B cell (primary cell): ENCODE data around the gene FEM1B. TPM values are rescaled to one million over a fixed set of nuclear protein-coding genes. Genes with fewer than 3 reads are reported as not detected.

ENCODE experiments used
- ATAC-seq: fragments of 200-7000 bp; cut with Tn5 transposase; one replicate; pipeline ENCODE4 v1.10.0; 2021; ENCODE audit warnings: low read depth, mild to moderate bottlenecking, moderate number of reproducible peaks, moderate library complexity
- CTCF ChIA-PET: fragments of 350-600 bp; sonication (Branson Sonifier 250); formaldehyde crosslinking; loops from one replicate; lab custom pipeline; 2021; ENCODE audit warnings: antibody characterized with exemption, inconsistent platforms; lab: Charles Lee
- POLR2A ChIA-PET: fragments of 350-600 bp; sonication (Branson Sonifier 250); formaldehyde crosslinking; loops from one replicate; lab custom pipeline; 2021; ENCODE audit warnings: antibody characterized with exemption; lab: Charles Lee
- DNase-seq: peaks from one replicate; pipeline ENCODE4 v3.0.0; 2013
- H2AFZ ChIP-seq: 2 replicates; pipeline ENCODE4 v1.6.1; 2012; ENCODE audit warnings: mild to moderate bottlenecking, low read depth, low read length; ENCODE audit not compliant: insufficient read depth, poor library complexity, severe bottlenecking
- H3K27ac ChIP-seq, 2 donors: 1 replicate in 1 of 2; 2 replicates in 1 of 2; pipeline ENCODE4 v1.5.1; 2012 to 2013; ENCODE audit warnings: low read length in 2 of 2, mild to moderate bottlenecking in 2 of 2, moderate library complexity in 1 of 2
- H3K27me3 ChIP-seq, 4 experiments: fragments of 200-600 bp in 1 of 4; sonication (generic) in 1 of 4; replicated peaks in 1 of 4; 1 replicate in 2 of 4; 2 replicates in 2 of 4; pipeline versions ENCODE4 v1.6.1 to v1.7.0; 2013 to 2016; ENCODE audit warnings: low read length in 3 of 4, mild to moderate bottlenecking in 2 of 4, mixed read lengths in 1 of 4, moderate library complexity in 1 of 4; ENCODE audit not compliant: insufficient read depth in 4 of 4, control insufficient read depth in 3 of 4; ENCODE audit errors: control extremely low read depth in 1 of 4
- H3K36me3 ChIP-seq, 2 experiments: replicated peaks in 1 of 2; 1 replicate in 1 of 2; 2 replicates in 1 of 2; pipeline versions ENCODE4 v1.6.1 to v1.7.1; 2013; ENCODE audit warnings: low read length in 1 of 2; ENCODE audit not compliant: insufficient read depth in 2 of 2, control insufficient read depth in 1 of 2; ENCODE audit errors: control extremely low read depth in 1 of 2, extremely low read depth in 1 of 2
- H3K4me1 ChIP-seq, 2 donors: fragments of 200-600 bp in 1 of 2; sonication (generic) in 1 of 2; 1 replicate in 1 of 2; 2 replicates in 1 of 2; pipeline versions ENCODE4 v1.5.1 to v1.6.1; 2013 to 2017; ENCODE audit warnings: low read length in 2 of 2; ENCODE audit not compliant: control insufficient read depth in 2 of 2, insufficient read depth in 2 of 2
- H3K4me2 ChIP-seq: replicated peaks from 2 replicates; pipeline ENCODE3; 2012; ENCODE audit warnings: mild to moderate bottlenecking, low read depth, low read length; ENCODE audit not compliant: poor library complexity, severe bottlenecking
- H3K4me3 ChIP-seq, 5 experiments: fragments of 200-600 bp in 1 of 5; sonication (generic) in 1 of 5; 1 replicate in 3 of 5; 2 replicates in 2 of 5; pipeline versions ENCODE4 v1.5.1 to v1.7.0; 2011 to 2016; ENCODE audit warnings: low read length in 4 of 5, mild to moderate bottlenecking in 4 of 5, low read depth in 2 of 5, control low read depth in 1 of 5, moderate library complexity in 1 of 5; ENCODE audit not compliant: insufficient read depth in 1 of 5; ENCODE audit errors: control extremely low read depth in 1 of 5, extremely low read depth in 1 of 5
- H3K79me2 ChIP-seq: fragments of 200-600 bp; sonication (generic); one replicate; pipeline ENCODE4 v1.6.0; 2016; ENCODE audit warnings: low read length; ENCODE audit not compliant: control insufficient read depth, insufficient read depth
- H3K9ac ChIP-seq: fragments of 200-600 bp; sonication (generic); 2 replicates; pipeline ENCODE4 v1.6.1; 2017; ENCODE audit warnings: mild to moderate bottlenecking, low read length, moderate library complexity
- H3K9me3 ChIP-seq, 3 donors: one replicate each; pipeline versions ENCODE4 v1.6.1 to v1.7.1; 2013; ENCODE audit warnings: low read length in 2 of 3; ENCODE audit not compliant: control insufficient read depth in 2 of 3, insufficient read depth in 1 of 3; ENCODE audit errors: control extremely low read depth in 1 of 3
- H4K20me1 ChIP-seq: 2 replicates; pipeline ENCODE4 v1.6.0; 2012; ENCODE audit warnings: mild to moderate bottlenecking, low read length; ENCODE audit not compliant: insufficient read depth, control insufficient read depth, poor library complexity, severe bottlenecking
- H3K27ac Mint-ChIP-seq: one replicate; pipeline ENCODE4 v1.8.0; 2021; ENCODE audit warnings: mixed read lengths
- H3K27me3 Mint-ChIP-seq: one replicate; pipeline ENCODE4 v1.8.0; 2021; ENCODE audit warnings: mixed read lengths
- H3K4me1 Mint-ChIP-seq: one replicate; pipeline ENCODE4 v1.8.0; 2021; ENCODE audit warnings: mixed read lengths
- H3K4me3 Mint-ChIP-seq: one replicate; pipeline ENCODE4 v1.8.0; 2021; ENCODE audit warnings: mixed read lengths
- H3K9me3 Mint-ChIP-seq: one replicate; pipeline ENCODE4 v1.8.0; 2022; ENCODE audit warnings: mixed read lengths; ENCODE audit not compliant: insufficient read depth
- EZH2 ChIP-seq: IDR thresholded peaks from 2 replicates; pipeline ENCODE4 v1.6.1; 2012; ENCODE audit warnings: borderline replicate concordance, low read depth, mild to moderate bottlenecking, moderate library complexity, low read length; ENCODE audit not compliant: insufficient read depth, poor library complexity, severe bottlenecking
- WGBS: methylation state at CpG from one replicate; pipeline ENCODE4 v1.1.5; 2013; ENCODE audit warnings: missing lambda C conversion rate; ENCODE audit not compliant: insufficient coverage; 5-methylcytosine and 5-hydroxymethylcytosine counted together
- intact Hi-C: fragments of 100-400 bp; cut with micrococcal nuclease; formaldehyde crosslinking; loops from one replicate; pipeline ENCODE4 v1.10.0; 2022
- polyA plus RNA-seq: library from polyadenylated mRNA; depleted of rRNA; stranded (reverse); fragments of >200 nt; gene quantifications from 2 replicates; pipeline ENCODE4 v1.2.3, GENCODE V29; 2012
- total RNA-seq, 2 donors: library from RNA; stranded (reverse); fragments of 120-200 nt in 1 of 2; gene quantifications; 1 replicate in 1 of 2; 2 replicates in 1 of 2; pipeline versions ENCODE4 v1.2.3 to v1.2.4, GENCODE V29; 2013 to 2022
- TF ChIP-seq, protein P1 (sequence below): fragments of 200-600 bp; IDR thresholded peaks from one replicate; pipeline ENCODE4 v1.8.0; 2022; ENCODE audit warnings: antibody characterized with exemption, mild to moderate bottlenecking

The FEM1B gene
- total and polyA plus RNA-seq, 2 donors (not counting 1 experiment from before 2014, with no cell fraction given) = 13.8 to 52.4 TPM

DNA sequence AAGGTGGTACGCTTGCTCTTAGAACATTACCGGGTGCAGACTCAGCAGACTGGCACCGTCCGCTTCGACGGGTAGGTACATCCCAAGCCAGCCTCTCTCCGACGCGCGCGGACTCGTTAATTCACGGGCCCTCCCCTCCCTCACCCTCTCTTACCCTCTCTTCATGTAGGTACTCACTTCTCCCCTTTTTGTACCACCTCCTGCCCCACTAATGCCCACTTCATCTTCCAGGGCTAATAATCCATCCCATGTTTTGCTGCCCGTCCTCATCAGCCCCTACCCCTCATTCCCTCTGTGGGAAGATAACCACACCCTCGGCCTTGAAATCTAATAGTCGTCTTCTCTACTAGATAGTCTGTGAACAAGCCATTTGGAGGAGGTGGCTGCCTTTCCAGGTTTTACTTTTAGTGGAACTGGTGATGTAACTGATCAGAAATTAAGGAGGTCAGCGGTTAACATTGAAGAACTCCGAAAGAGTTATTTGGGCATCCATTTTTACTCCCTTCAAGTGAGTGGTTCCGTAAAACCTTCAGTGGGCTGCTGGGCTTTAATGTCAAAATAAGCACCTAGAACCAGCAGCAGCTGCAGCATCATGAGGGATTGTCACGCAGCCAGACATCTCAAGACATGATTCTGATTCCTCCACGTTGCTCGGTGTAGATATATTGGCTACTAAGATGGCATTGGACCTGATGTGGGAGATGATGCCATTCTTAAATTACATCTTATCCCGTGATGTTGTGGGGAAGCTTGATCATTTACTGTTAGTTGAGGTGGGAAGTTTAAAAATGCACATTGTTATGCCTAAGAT lies 1.3 kb downstream of the FEM1B start:
- Mint-ChIP-seq H3K4me1 (peaks cover 58% of the 10 kb centered on the region), H3K9me3 (no peaks in the 10 kb centered on the region), H3K27me3 (no peaks in the 10 kb centered on the region), H3K4me3 (peak overlapping the region; percentile 98), H3K27ac (peak overlapping the region; percentile 98)
- peak overlapping the region; percentile 96 for H3K9ac ChIP-seq
- peak; percentile 33 for DNase-seq
- H3K79me2 ChIP-seq = peaks cover 57% of the 10 kb centered on the region
- WGBS = 2% methylated on average over 16 of the region's 23 CpGs
- intact Hi-C loops = loop anchor here (1.0 to 5.0 kb wide), 7 partner anchors 20 to 736 kb away; partner anchors contain the start of genes MAP2K5 and PIAS1
- H3K4me2 ChIP-seq = peak overlapping the region; percentile 95
- peaks cover 41% of the 10 kb centered on the region for H4K20me1 ChIP-seq
- no peaks in the 10 kb centered on the region for H3K36me3 ChIP-seq
- H3K4me3 ChIP-seq = peak overlapping the region; percentile 77 to 89 (median 79)
- H3K9me3 ChIP-seq = no peaks in the 10 kb centered on the region
- POLR2A ChIA-PET = interaction anchor here (1.4 to 3.5 kb wide), 2 partner anchors 14 to 50 kb away, joined by 5 to 26 read pairs; partner anchors contain the start of gene CLN6
- H3K4me1 ChIP-seq = peaks cover 40% of the 10 kb centered on the region in 2 donors
- ATAC-seq = no peak
- H3K27ac ChIP-seq = peak overlapping the region; percentile 96
- H2AFZ ChIP-seq = peak overlapping the region; percentile 99
- CTCF ChIA-PET = interaction anchor here (1.4 to 2.6 kb wide), 3 partner anchors 20 to 28 kb away, joined by 5 to 14 read pairs (median 14); no protein-coding TSS in a partner anchor
- no peak for TF ChIP-seq EZH2
- TF ChIP-seq, protein P1, sequence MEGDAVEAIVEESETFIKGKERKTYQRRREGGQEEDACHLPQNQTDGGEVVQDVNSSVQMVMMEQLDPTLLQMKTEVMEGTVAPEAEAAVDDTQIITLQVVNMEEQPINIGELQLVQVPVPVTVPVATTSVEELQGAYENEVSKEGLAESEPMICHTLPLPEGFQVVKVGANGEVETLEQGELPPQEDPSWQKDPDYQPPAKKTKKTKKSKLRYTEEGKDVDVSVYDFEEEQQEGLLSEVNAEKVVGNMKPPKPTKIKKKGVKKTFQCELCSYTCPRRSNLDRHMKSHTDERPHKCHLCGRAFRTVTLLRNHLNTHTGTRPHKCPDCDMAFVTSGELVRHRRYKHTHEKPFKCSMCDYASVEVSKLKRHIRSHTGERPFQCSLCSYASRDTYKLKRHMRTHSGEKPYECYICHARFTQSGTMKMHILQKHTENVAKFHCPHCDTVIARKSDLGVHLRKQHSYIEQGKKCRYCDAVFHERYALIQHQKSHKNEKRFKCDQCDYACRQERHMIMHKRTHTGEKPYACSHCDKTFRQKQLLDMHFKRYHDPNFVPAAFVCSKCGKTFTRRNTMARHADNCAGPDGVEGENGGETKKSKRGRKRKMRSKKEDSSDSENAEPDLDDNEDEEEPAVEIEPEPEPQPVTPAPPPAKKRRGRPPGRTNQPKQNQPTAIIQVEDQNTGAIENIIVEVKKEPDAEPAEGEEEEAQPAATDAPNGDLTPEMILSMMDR = no peak
- H3K27me3 ChIP-seq = no peaks in the 10 kb centered on the region
